ENCODE measurements around the gene PPP4R2.

- TF ChIP-seq, protein P1, sequence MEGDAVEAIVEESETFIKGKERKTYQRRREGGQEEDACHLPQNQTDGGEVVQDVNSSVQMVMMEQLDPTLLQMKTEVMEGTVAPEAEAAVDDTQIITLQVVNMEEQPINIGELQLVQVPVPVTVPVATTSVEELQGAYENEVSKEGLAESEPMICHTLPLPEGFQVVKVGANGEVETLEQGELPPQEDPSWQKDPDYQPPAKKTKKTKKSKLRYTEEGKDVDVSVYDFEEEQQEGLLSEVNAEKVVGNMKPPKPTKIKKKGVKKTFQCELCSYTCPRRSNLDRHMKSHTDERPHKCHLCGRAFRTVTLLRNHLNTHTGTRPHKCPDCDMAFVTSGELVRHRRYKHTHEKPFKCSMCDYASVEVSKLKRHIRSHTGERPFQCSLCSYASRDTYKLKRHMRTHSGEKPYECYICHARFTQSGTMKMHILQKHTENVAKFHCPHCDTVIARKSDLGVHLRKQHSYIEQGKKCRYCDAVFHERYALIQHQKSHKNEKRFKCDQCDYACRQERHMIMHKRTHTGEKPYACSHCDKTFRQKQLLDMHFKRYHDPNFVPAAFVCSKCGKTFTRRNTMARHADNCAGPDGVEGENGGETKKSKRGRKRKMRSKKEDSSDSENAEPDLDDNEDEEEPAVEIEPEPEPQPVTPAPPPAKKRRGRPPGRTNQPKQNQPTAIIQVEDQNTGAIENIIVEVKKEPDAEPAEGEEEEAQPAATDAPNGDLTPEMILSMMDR (IDR thresholded peaks at IDR 0.05) = no peak
- no peak for TF ChIP-seq POLR2A (IDR thresholded peaks at IDR 0.05)
Observed at GRCh38 chr3:73114711-73115110, 118.1 kb downstream of the PPP4R2 start.
